B cell (primary cell): ENCODE results near the gene ATP6V0A1. TPM values are rescaled to one million over a fixed set of nuclear protein-coding genes. Genes with fewer than 3 reads are reported as not detected.
"Not testable (repeated sequence)": the region's sequence is repeated elsewhere in the genome, so short reads cannot be mapped to it uniquely, and the experiment has no call there.

Experiments
- ATAC-seq: fragments of 200-7000 bp; cut with Tn5 transposase; one replicate; pipeline ENCODE4 v1.10.0; 2021; ENCODE audit warnings: low read depth, mild to moderate bottlenecking, moderate number of reproducible peaks, moderate library complexity
- CTCF ChIA-PET: fragments of 350-600 bp; sonication (Branson Sonifier 250); formaldehyde crosslinking; loops from one replicate; lab custom pipeline; 2021; ENCODE audit warnings: antibody characterized with exemption, inconsistent platforms; lab: Charles Lee
- POLR2A ChIA-PET: fragments of 350-600 bp; sonication (Branson Sonifier 250); formaldehyde crosslinking; loops from one replicate; lab custom pipeline; 2021; ENCODE audit warnings: antibody characterized with exemption; lab: Charles Lee
- DNase-seq: peaks from one replicate; pipeline ENCODE4 v3.0.0; 2013
- H2AFZ ChIP-seq: 2 replicates; pipeline ENCODE4 v1.6.1; 2012; ENCODE audit warnings: mild to moderate bottlenecking, low read depth, low read length; ENCODE audit not compliant: insufficient read depth, poor library complexity, severe bottlenecking
- H3K27ac ChIP-seq, 2 donors: 1 replicate in 1 of 2; 2 replicates in 1 of 2; pipeline ENCODE4 v1.5.1; 2012 to 2013; ENCODE audit warnings: low read length in 2 of 2, mild to moderate bottlenecking in 2 of 2, moderate library complexity in 1 of 2
- H3K27me3 ChIP-seq, 4 experiments: fragments of 200-600 bp in 1 of 4; sonication (generic) in 1 of 4; replicated peaks in 1 of 4; 1 replicate in 2 of 4; 2 replicates in 2 of 4; pipeline versions ENCODE4 v1.6.1 to v1.7.0; 2013 to 2016; ENCODE audit warnings: low read length in 3 of 4, mild to moderate bottlenecking in 2 of 4, mixed read lengths in 1 of 4, moderate library complexity in 1 of 4; ENCODE audit not compliant: insufficient read depth in 4 of 4, control insufficient read depth in 3 of 4; ENCODE audit errors: control extremely low read depth in 1 of 4
- H3K36me3 ChIP-seq, 2 experiments: replicated peaks in 1 of 2; 1 replicate in 1 of 2; 2 replicates in 1 of 2; pipeline versions ENCODE4 v1.6.1 to v1.7.1; 2013; ENCODE audit warnings: low read length in 1 of 2; ENCODE audit not compliant: insufficient read depth in 2 of 2, control insufficient read depth in 1 of 2; ENCODE audit errors: control extremely low read depth in 1 of 2, extremely low read depth in 1 of 2
- H3K4me1 ChIP-seq, 2 donors: fragments of 200-600 bp in 1 of 2; sonication (generic) in 1 of 2; 1 replicate in 1 of 2; 2 replicates in 1 of 2; pipeline versions ENCODE4 v1.5.1 to v1.6.1; 2013 to 2017; ENCODE audit warnings: low read length in 2 of 2; ENCODE audit not compliant: control insufficient read depth in 2 of 2, insufficient read depth in 2 of 2
- H3K4me2 ChIP-seq: replicated peaks from 2 replicates; pipeline ENCODE3; 2012; ENCODE audit warnings: mild to moderate bottlenecking, low read depth, low read length; ENCODE audit not compliant: poor library complexity, severe bottlenecking
- H3K4me3 ChIP-seq, 5 experiments: fragments of 200-600 bp in 1 of 5; sonication (generic) in 1 of 5; 1 replicate in 3 of 5; 2 replicates in 2 of 5; pipeline versions ENCODE4 v1.5.1 to v1.7.0; 2011 to 2016; ENCODE audit warnings: low read length in 4 of 5, mild to moderate bottlenecking in 4 of 5, low read depth in 2 of 5, control low read depth in 1 of 5, moderate library complexity in 1 of 5; ENCODE audit not compliant: insufficient read depth in 1 of 5; ENCODE audit errors: control extremely low read depth in 1 of 5, extremely low read depth in 1 of 5
- H3K79me2 ChIP-seq: fragments of 200-600 bp; sonication (generic); one replicate; pipeline ENCODE4 v1.6.0; 2016; ENCODE audit warnings: low read length; ENCODE audit not compliant: control insufficient read depth, insufficient read depth
- H3K9ac ChIP-seq: fragments of 200-600 bp; sonication (generic); 2 replicates; pipeline ENCODE4 v1.6.1; 2017; ENCODE audit warnings: mild to moderate bottlenecking, low read length, moderate library complexity
- H3K9me3 ChIP-seq, 3 donors: one replicate each; pipeline versions ENCODE4 v1.6.1 to v1.7.1; 2013; ENCODE audit warnings: low read length in 2 of 3; ENCODE audit not compliant: control insufficient read depth in 2 of 3, insufficient read depth in 1 of 3; ENCODE audit errors: control extremely low read depth in 1 of 3
- H4K20me1 ChIP-seq: 2 replicates; pipeline ENCODE4 v1.6.0; 2012; ENCODE audit warnings: mild to moderate bottlenecking, low read length; ENCODE audit not compliant: insufficient read depth, control insufficient read depth, poor library complexity, severe bottlenecking
- H3K27ac Mint-ChIP-seq: one replicate; pipeline ENCODE4 v1.8.0; 2021; ENCODE audit warnings: mixed read lengths
- H3K27me3 Mint-ChIP-seq: one replicate; pipeline ENCODE4 v1.8.0; 2021; ENCODE audit warnings: mixed read lengths
- H3K4me1 Mint-ChIP-seq: one replicate; pipeline ENCODE4 v1.8.0; 2021; ENCODE audit warnings: mixed read lengths
- H3K4me3 Mint-ChIP-seq: one replicate; pipeline ENCODE4 v1.8.0; 2021; ENCODE audit warnings: mixed read lengths
- H3K9me3 Mint-ChIP-seq: one replicate; pipeline ENCODE4 v1.8.0; 2022; ENCODE audit warnings: mixed read lengths; ENCODE audit not compliant: insufficient read depth
- EZH2 ChIP-seq: IDR thresholded peaks from 2 replicates; pipeline ENCODE4 v1.6.1; 2012; ENCODE audit warnings: borderline replicate concordance, low read depth, mild to moderate bottlenecking, moderate library complexity, low read length; ENCODE audit not compliant: insufficient read depth, poor library complexity, severe bottlenecking
- WGBS: methylation state at CpG from one replicate; pipeline ENCODE4 v1.1.5; 2013; ENCODE audit warnings: missing lambda C conversion rate; ENCODE audit not compliant: insufficient coverage; 5-methylcytosine and 5-hydroxymethylcytosine counted together
- intact Hi-C: fragments of 100-400 bp; cut with micrococcal nuclease; formaldehyde crosslinking; loops from one replicate; pipeline ENCODE4 v1.10.0; 2022
- polyA plus RNA-seq: library from polyadenylated mRNA; depleted of rRNA; stranded (reverse); fragments of >200 nt; gene quantifications from 2 replicates; pipeline ENCODE4 v1.2.3, GENCODE V29; 2012
- total RNA-seq, 2 donors: library from RNA; stranded (reverse); fragments of 120-200 nt in 1 of 2; gene quantifications; 1 replicate in 1 of 2; 2 replicates in 1 of 2; pipeline versions ENCODE4 v1.2.3 to v1.2.4, GENCODE V29; 2013 to 2022
- TF ChIP-seq, protein P1 (sequence below): fragments of 200-600 bp; IDR thresholded peaks from one replicate; pipeline ENCODE4 v1.8.0; 2022; ENCODE audit warnings: antibody characterized with exemption, mild to moderate bottlenecking

Gene ATP6V0A1
- total and polyA plus RNA-seq, 2 donors (not counting 1 experiment from before 2014, with no cell fraction given): 59.1 to 90.9 TPM

DNA sequence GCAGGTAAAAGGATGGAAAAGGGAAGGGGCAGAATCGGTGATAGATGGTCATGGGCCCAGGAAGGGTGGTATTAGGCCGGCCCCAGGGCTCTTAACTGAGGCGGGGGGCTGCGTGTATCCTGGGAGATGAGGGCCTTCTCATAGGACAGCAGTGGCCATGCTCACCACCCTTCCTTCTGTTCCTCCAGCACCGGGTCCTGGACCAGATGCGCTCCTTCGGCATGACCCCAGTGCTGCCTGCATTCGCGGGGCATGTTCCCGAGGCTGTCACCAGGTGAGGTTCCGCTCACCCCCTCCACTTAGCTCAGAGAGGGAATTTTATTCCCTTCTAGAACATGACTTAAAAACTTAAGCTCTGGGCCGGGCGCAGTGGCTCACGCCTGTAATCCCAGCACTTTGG, 79.8 kb downstream of the ATP6V0A1 start:
- no peak overlapping the region for H3K4me2 ChIP-seq
- H3K79me2 ChIP-seq: peaks cover 27% of the 10 kb centered on the region
- H3K9ac ChIP-seq: no peak overlapping the region
- H3K9me3 Mint-ChIP-seq: no peaks in the 10 kb centered on the region
- DNase-seq: no peak
- H3K27me3 ChIP-seq: no peaks in the 10 kb centered on the region
- no peak overlapping the region for H2AFZ ChIP-seq
- WGBS: 97% methylated on average over 13 of the region's 14 CpGs
- no peak for ATAC-seq
- intact Hi-C loops: loop anchor here (5.0 kb wide), 1 partner anchor 139 kb away; the partner anchor contains the start of gene PLEKHH3
- no peak overlapping the region for H3K4me3 ChIP-seq
- peaks cover 19% of the 10 kb centered on the region for H4K20me1 ChIP-seq
- H3K4me1 Mint-ChIP-seq: peaks cover 31% of the 10 kb centered on the region
- POLR2A ChIA-PET: no interaction called here
- TF ChIP-seq, protein P1, sequence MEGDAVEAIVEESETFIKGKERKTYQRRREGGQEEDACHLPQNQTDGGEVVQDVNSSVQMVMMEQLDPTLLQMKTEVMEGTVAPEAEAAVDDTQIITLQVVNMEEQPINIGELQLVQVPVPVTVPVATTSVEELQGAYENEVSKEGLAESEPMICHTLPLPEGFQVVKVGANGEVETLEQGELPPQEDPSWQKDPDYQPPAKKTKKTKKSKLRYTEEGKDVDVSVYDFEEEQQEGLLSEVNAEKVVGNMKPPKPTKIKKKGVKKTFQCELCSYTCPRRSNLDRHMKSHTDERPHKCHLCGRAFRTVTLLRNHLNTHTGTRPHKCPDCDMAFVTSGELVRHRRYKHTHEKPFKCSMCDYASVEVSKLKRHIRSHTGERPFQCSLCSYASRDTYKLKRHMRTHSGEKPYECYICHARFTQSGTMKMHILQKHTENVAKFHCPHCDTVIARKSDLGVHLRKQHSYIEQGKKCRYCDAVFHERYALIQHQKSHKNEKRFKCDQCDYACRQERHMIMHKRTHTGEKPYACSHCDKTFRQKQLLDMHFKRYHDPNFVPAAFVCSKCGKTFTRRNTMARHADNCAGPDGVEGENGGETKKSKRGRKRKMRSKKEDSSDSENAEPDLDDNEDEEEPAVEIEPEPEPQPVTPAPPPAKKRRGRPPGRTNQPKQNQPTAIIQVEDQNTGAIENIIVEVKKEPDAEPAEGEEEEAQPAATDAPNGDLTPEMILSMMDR: no peak
- TF ChIP-seq EZH2: no peak
- no peak overlapping the region for H3K27ac ChIP-seq
- no peak overlapping the region for H3K27ac Mint-ChIP-seq
- CTCF ChIA-PET: interaction anchor here (1.1 to 1.3 kb wide), 2 partner anchors 10 to 16 kb away, joined by 3 to 4 read pairs; no protein-coding TSS in a partner anchor
- H3K4me1 ChIP-seq: peaks cover 17 to 21% of the 10 kb centered on the region in 2 donors
- no peaks in the 10 kb centered on the region for H3K27me3 Mint-ChIP-seq
- no peak overlapping the region for H3K4me3 Mint-ChIP-seq
- H3K36me3 ChIP-seq: peaks cover 0 to 19% of the 10 kb centered on the region in 2 experiments
- no peaks in the 10 kb centered on the region for H3K9me3 ChIP-seq

DNA sequence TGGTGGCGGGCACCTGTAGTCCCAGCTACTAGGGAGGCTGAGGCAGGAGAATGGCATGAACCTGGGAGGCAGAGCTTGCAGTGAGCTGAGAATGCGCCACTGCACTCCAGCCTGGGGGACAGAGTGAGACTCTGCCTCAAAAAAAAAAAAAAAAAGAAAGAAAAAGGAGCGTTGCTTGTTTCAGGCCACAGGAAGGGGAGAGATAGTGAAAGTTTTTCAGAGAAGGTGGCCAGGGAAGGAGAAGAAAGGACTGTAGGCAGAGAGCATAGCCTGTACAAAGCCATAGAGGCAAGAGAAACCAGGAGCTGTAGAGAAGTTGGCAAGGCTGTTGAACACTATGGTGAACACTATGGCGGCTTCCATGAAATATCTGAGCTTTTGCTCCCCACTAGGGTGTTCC, 81.9 kb downstream of the ATP6V0A1 start:
- H4K20me1 ChIP-seq: peaks cover 19% of the 10 kb centered on the region
- H3K4me2 ChIP-seq, intact Hi-C loops, H3K27ac Mint-ChIP-seq, H3K27me3 ChIP-seq, H3K27ac ChIP-seq, DNase-seq, H3K4me3 Mint-ChIP-seq, H2AFZ ChIP-seq, H3K4me3 ChIP-seq, ATAC-seq, H3K9ac ChIP-seq, H3K9me3 ChIP-seq, H3K27me3 Mint-ChIP-seq, H3K9me3 Mint-ChIP-seq: not testable (repeated sequence)
- ChIA-PET CTCF (interaction anchor here (0.7 kb wide), 1 partner anchor 160 kb away, joined by 3 read pairs; no protein-coding TSS in a partner anchor), POLR2A (interaction anchor here (1.2 kb wide), 1 partner anchor 14 kb away, joined by 4 read pairs; no protein-coding TSS in a partner anchor)
- WGBS: 100% methylated on average over 3 of the region's 4 CpGs
- H3K36me3 ChIP-seq: peaks cover 0 to 22% of the 10 kb centered on the region in 2 experiments
- H3K4me1 ChIP-seq: peaks cover 11 to 14% of the 10 kb centered on the region in 2 donors
- peaks cover 25% of the 10 kb centered on the region for H3K79me2 ChIP-seq
- H3K4me1 Mint-ChIP-seq: peaks cover 22% of the 10 kb centered on the region
